Parathyroid adenoma (tissue), 2 donors: Measurements from ENCODE around the gene CBLN1.

Experiments
- H2AFZ ChIP-seq: fragments of 300-600 bp; sonication (generic); one replicate; pipeline ENCODE4 v1.7.0; 2017; ENCODE audit warnings: antibody characterized with exemption, mild to moderate bottlenecking
- H3K27ac ChIP-seq: fragments of 300-600 bp; sonication (generic); one replicate; pipeline ENCODE4 v1.7.0; 2017
- H3K27me3 ChIP-seq: fragments of 300-600 bp; sonication (generic); one replicate; pipeline ENCODE4 v1.7.0; 2017; ENCODE audit warnings: low read length; ENCODE audit not compliant: control insufficient read depth, insufficient read depth
- H3K36me3 ChIP-seq: fragments of 300-600 bp; sonication (generic); one replicate; pipeline ENCODE4 v1.7.0; 2017; ENCODE audit warnings: low read length; ENCODE audit not compliant: control insufficient read depth, insufficient read depth
- H3K4me1 ChIP-seq: fragments of 300-600 bp; sonication (generic); one replicate; pipeline ENCODE4 v1.7.0; 2017; ENCODE audit warnings: control low read depth
- H3K4me2 ChIP-seq: fragments of 300-600 bp; sonication (generic); one replicate; pipeline ENCODE4 v1.7.0; 2017; ENCODE audit warnings: low read length
- H3K4me3 ChIP-seq: fragments of 300-600 bp; sonication (generic); one replicate; pipeline ENCODE4 v1.7.0; 2017; ENCODE audit warnings: low read depth, low read length
- H3K79me2 ChIP-seq: fragments of 300-600 bp; sonication (generic); one replicate; pipeline ENCODE4 v1.7.0; 2017; ENCODE audit warnings: control low read depth
- H3K9ac ChIP-seq: fragments of 300-600 bp; sonication (generic); one replicate; pipeline ENCODE4 v1.7.0; 2017; ENCODE audit warnings: mild to moderate bottlenecking
- H3K9me3 ChIP-seq: fragments of 300-600 bp; sonication (generic); one replicate; pipeline ENCODE4 v1.7.0; 2017; ENCODE audit warnings: low read length; ENCODE audit not compliant: control insufficient read depth
- TF ChIP-seq, protein P1 (sequence below): fragments of 300-600 bp; sonication (generic); IDR thresholded peaks from one replicate; pipeline ENCODE4 v1.7.0; 2017; ENCODE audit warnings: antibody characterized with exemption, mild to moderate bottlenecking
- donor health status: primary hyperparathyroidism.

Gene CBLN1

GRCh38 chr16:49315602-49316001 lies 34.0 kb upstream of the CBLN1 start:
- no peak overlapping the region for H3K27ac ChIP-seq
- H3K9me3 ChIP-seq, result peaks cover 4% of the 10 kb centered on the region
- no peak overlapping the region for H2AFZ ChIP-seq
- no peak overlapping the region for H3K4me3 ChIP-seq
- H3K36me3 ChIP-seq, result no peaks in the 10 kb centered on the region
- H3K27me3 ChIP-seq, result no peaks in the 10 kb centered on the region
- H3K9ac ChIP-seq, result no peak overlapping the region
- H3K4me2 ChIP-seq, result no peak overlapping the region
- H3K79me2 ChIP-seq, result no peaks in the 10 kb centered on the region
- TF ChIP-seq, protein P1, sequence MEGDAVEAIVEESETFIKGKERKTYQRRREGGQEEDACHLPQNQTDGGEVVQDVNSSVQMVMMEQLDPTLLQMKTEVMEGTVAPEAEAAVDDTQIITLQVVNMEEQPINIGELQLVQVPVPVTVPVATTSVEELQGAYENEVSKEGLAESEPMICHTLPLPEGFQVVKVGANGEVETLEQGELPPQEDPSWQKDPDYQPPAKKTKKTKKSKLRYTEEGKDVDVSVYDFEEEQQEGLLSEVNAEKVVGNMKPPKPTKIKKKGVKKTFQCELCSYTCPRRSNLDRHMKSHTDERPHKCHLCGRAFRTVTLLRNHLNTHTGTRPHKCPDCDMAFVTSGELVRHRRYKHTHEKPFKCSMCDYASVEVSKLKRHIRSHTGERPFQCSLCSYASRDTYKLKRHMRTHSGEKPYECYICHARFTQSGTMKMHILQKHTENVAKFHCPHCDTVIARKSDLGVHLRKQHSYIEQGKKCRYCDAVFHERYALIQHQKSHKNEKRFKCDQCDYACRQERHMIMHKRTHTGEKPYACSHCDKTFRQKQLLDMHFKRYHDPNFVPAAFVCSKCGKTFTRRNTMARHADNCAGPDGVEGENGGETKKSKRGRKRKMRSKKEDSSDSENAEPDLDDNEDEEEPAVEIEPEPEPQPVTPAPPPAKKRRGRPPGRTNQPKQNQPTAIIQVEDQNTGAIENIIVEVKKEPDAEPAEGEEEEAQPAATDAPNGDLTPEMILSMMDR, result no peak
- H3K4me1 ChIP-seq, result no peaks in the 10 kb centered on the region

GRCh38 chr16:49312389-49312985 lies 30.8 kb upstream of the CBLN1 start:
- Histone ChIP-seq H3K79me2 (no peaks in the 10 kb centered on the region), H3K9me3 (no peaks in the 10 kb centered on the region), H3K4me2 (no peak overlapping the region), H3K27me3 (no peaks in the 10 kb centered on the region), H3K9ac (no peak overlapping the region), H2AFZ (no peak overlapping the region), H3K4me1 (no peaks in the 10 kb centered on the region), H3K36me3 (no peaks in the 10 kb centered on the region), H3K4me3 (no peak overlapping the region), H3K27ac (no peak overlapping the region)
- TF ChIP-seq, protein P1, result no peak

DNA sequence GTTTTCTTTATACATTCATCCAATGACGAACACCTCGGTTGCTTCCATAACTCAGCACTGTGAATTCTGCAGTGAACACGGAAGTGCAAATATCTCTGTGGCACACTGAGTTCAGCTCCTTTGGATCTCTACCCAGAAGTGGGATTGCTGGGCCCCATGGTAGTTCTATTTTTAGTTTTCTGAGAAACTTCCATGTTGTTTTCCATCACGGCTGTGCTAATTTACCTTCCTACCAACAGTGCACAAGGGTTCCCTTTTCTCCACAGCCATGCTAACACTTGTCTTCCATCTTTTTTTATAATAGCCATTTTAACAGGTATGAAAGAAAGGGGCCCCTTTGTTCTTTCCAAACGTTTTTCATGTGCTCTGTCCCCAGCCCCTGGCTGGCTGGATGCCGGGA lies 30.2 kb upstream of the CBLN1 start:
- H3K36me3 ChIP-seq, result no peaks in the 10 kb centered on the region

GRCh38 chr16:49307176-49307575 lies 25.5 kb upstream of the CBLN1 start:
- Histone ChIP-seq H3K79me2 (no peaks in the 10 kb centered on the region), H3K4me1 (no peaks in the 10 kb centered on the region), H3K27ac (no peak overlapping the region), H2AFZ (no peak overlapping the region), H3K4me3 (no peak overlapping the region), H3K9ac (no peak overlapping the region), H3K36me3 (no peaks in the 10 kb centered on the region), H3K4me2 (no peak overlapping the region), H3K9me3 (no peaks in the 10 kb centered on the region), H3K27me3 (no peaks in the 10 kb centered on the region)
- TF ChIP-seq, protein P1, result no peak

More for the DNA sequence above, 30.2 kb upstream of the CBLN1 start:
- Histone ChIP-seq H3K27ac (no peak overlapping the region), H3K27me3 (no peaks in the 10 kb centered on the region), H3K9ac (no peak overlapping the region), H3K4me2 (no peak overlapping the region), H3K79me2 (no peaks in the 10 kb centered on the region), H3K9me3 (no peaks in the 10 kb centered on the region), H2AFZ (no peak overlapping the region), H3K4me1 (no peaks in the 10 kb centered on the region), H3K4me3 (no peak overlapping the region)
- TF ChIP-seq, protein P1, result no peak

- no peak overlapping the region for H2AFZ ChIP-seq
- H3K9me3 ChIP-seq, result no peaks in the 10 kb centered on the region
- no peaks in the 10 kb centered on the region for H3K79me2 ChIP-seq
- TF ChIP-seq, protein P1, result no peak
- H3K4me1 ChIP-seq, result no peaks in the 10 kb centered on the region
- no peak overlapping the region for H3K4me3 ChIP-seq
- H3K4me2 ChIP-seq, result no peak overlapping the region
- H3K9ac ChIP-seq, result no peak overlapping the region
- H3K36me3 ChIP-seq, result no peaks in the 10 kb centered on the region
- H3K27me3 ChIP-seq, result no peaks in the 10 kb centered on the region
- no peak overlapping the region for H3K27ac ChIP-seq
These were observed 23.8 kb upstream of the CBLN1 start for GRCh38 chr16:49305406-49305805.
